Measurements from ENCODE around the gene LTBR. TPM values are rescaled to one million over a fixed set of nuclear protein-coding genes. Genes with fewer than 3 reads are reported as not detected.
"Not testable (repeated sequence)": the region's sequence is repeated elsewhere in the genome, so short reads cannot be mapped to it uniquely, and the experiment has no call there.

Gene LTBR
- total RNA-seq, 2 donors from 2014 or later: 8.4 to 9.1 TPM

DNA sequence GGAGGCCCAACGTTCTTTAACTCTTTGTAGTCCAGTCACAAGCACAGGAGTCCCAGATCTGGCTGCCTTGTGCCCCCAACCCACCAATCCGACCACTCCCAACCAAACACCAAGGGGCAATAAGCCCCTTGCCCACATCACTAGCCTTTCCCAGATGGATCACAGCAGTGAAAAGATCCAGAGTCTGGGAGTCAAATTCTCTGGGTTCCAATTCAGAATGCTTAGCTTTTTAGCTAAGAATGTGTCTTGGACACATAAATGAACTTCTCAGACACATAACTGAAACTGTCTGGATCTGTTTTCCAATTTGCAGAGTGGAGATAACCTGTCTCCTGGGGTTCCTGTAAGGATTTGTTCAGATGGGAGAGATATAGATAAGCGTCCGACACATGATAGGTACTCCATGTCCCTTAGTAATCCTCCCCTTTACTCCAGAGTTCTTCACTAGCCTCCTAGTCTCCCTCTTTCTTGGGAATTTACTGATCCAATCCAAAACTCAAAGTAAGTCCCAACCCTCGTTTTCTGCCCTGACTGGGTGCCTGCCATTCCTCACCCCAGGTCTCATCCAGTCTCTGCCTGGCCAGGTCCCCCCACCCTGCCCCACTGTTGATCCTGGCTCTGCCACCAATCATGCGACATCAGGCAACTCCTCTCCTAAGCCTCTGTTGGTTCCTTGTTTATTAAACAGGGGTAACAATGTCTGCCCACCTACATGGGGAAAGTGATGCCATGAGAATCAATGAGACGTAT lies 41.6 kb upstream of the LTBR start:
- no peaks in the 10 kb centered on the region for H3K27me3 Mint-ChIP-seq (ENCODE audit: insufficient read depth)
- 47 to 62% methylated on average over 3 to 7 of the region's 7 CpGs for WGBS, 2 experiments (ENCODE audit: insufficient coverage in 1 of 2, insufficient read length in 1 of 2)
- H3K27ac ChIP-seq (ENCODE audit: low read depth, low read length): peak overlapping the region; percentile 67
- peaks cover 6% of the 10 kb centered on the region for H3K36me3 Mint-ChIP-seq (ENCODE audit: low read depth)
- DNase-seq: peak; percentile 72
- peaks cover 36% of the 10 kb centered on the region for H3K4me1 Mint-ChIP-seq
- peaks cover 7% of the 10 kb centered on the region for H3K4me1 ChIP-seq (ENCODE audit: control insufficient read depth, insufficient read depth, low read length)
- H3K4me3 Mint-ChIP-seq: no peak overlapping the region
- no peaks in the 10 kb centered on the region for H3K36me3 ChIP-seq (ENCODE audit: control insufficient read depth, insufficient read depth, low read length)
- H3K27ac Mint-ChIP-seq: no peak overlapping the region
- peak overlapping the region; percentile 72 for H3K9ac ChIP-seq (ENCODE audit: extremely low read depth, low read length, poor library complexity, severe bottlenecking)
- no peaks in the 10 kb centered on the region for H3K9me3 Mint-ChIP-seq
- H3K27me3 ChIP-seq (ENCODE audit: control insufficient read depth, insufficient read depth, low read length, poor library complexity, severe bottlenecking): no peaks in the 10 kb centered on the region
- no peak for TF ChIP-seq CTCF (conservative IDR thresholded peaks at IDR 0.05)
- peak overlapping the region; percentile 97 for H3K4me3 ChIP-seq (ENCODE audit: low read length)
- no peaks in the 10 kb centered on the region for H3K9me3 ChIP-seq (ENCODE audit: control insufficient read depth, low read length)

DNA sequence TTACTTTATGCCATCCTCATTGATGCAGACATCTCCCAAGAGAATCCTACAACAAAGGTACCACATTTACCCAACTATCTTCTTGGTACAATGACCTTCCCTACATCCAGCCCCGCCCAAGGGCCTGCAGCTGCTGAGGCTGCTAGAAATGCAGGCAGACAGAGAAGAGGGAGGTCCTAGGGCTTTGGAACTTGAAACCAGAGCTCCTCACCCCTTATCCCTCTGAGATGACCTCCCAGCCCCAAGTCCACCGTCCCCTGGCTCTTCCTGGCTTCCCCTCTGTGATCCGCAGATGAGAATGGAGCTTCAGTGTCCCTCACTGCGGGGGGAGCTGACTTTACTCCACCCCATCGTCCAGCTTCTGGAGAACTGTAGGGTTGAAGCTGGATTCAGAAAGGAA lies 40.4 kb upstream of the LTBR start:
- H3K9ac ChIP-seq (ENCODE audit: extremely low read depth, low read length, poor library complexity, severe bottlenecking): no peak overlapping the region
- no peaks in the 10 kb centered on the region for H3K27me3 ChIP-seq (ENCODE audit: control insufficient read depth, insufficient read depth, low read length, poor library complexity, severe bottlenecking)
- peaks cover 3% of the 10 kb centered on the region for H3K4me1 ChIP-seq (ENCODE audit: control insufficient read depth, insufficient read depth, low read length)
- Mint-ChIP-seq H3K27me3 (ENCODE audit: insufficient read depth) (no peaks in the 10 kb centered on the region), H3K4me3 (no peak overlapping the region), H3K9me3 (no peaks in the 10 kb centered on the region), H3K27ac (peak overlapping the region; percentile 14), H3K4me1 (peaks cover 36% of the 10 kb centered on the region), H3K36me3 (ENCODE audit: low read depth) (peaks cover 13% of the 10 kb centered on the region)
- WGBS, 2 experiments (ENCODE audit: insufficient coverage in 1 of 2, insufficient read length in 1 of 2): 52% methylated on average over 5 of the region's 5 CpGs; no CpG with 5 or more reads in 1 of the 2 experiments
- no peaks in the 10 kb centered on the region for H3K36me3 ChIP-seq (ENCODE audit: control insufficient read depth, insufficient read depth, low read length)
- H3K9me3 ChIP-seq (ENCODE audit: control insufficient read depth, low read length): no peaks in the 10 kb centered on the region
- H3K4me3 ChIP-seq (ENCODE audit: low read length): no peak overlapping the region
- no peak overlapping the region for H3K27ac ChIP-seq (ENCODE audit: low read depth, low read length)
- TF ChIP-seq CTCF (conservative IDR thresholded peaks at IDR 0.05): no peak
- peak; percentile 72 for DNase-seq

GRCh38 chr12:6344101-6344660 lies 39.8 kb upstream of the LTBR start:
- H3K9me3 Mint-ChIP-seq; H3K27me3 Mint-ChIP-seq (ENCODE audit: insufficient read depth); H3K4me3 ChIP-seq (ENCODE audit: low read length); H3K27ac ChIP-seq (ENCODE audit: low read depth, low read length); H3K27ac Mint-ChIP-seq; H3K27me3 ChIP-seq (ENCODE audit: control insufficient read depth, insufficient read depth, low read length, poor library complexity, severe bottlenecking); H3K4me3 Mint-ChIP-seq; H3K9me3 ChIP-seq (ENCODE audit: control insufficient read depth, low read length); H3K4me1 ChIP-seq (ENCODE audit: control insufficient read depth, insufficient read depth, low read length); H3K36me3 ChIP-seq (ENCODE audit: control insufficient read depth, insufficient read depth, low read length); H3K9ac ChIP-seq (ENCODE audit: extremely low read depth, low read length, poor library complexity, severe bottlenecking); DNase-seq: not testable (repeated sequence)
- WGBS, 2 experiments (ENCODE audit: insufficient coverage in 1 of 2, insufficient read length in 1 of 2): 96% methylated on average over 7 to 10 of the region's 11 CpGs
- Mint-ChIP-seq H3K36me3 (ENCODE audit: low read depth) (peaks cover 20% of the 10 kb centered on the region), H3K4me1 (peaks cover 36% of the 10 kb centered on the region)
